Measurements from ENCODE around the gene HOXD9. TPM values are rescaled to one million over a fixed set of nuclear protein-coding genes. Genes with fewer than 3 reads are reported as not detected.

Gene HOXD9
- total and polyA plus RNA-seq, 5 donors from 2014 or later, result not detected

- H3K27me3 Mint-ChIP-seq, result peaks cover 88% of the 10 kb centered on the region
- H3K4me1 ChIP-seq (ENCODE audit: control insufficient read depth, insufficient read depth, low read length, poor library complexity, severe bottlenecking), result peaks cover 39% of the 10 kb centered on the region
- H3K9me3 ChIP-seq (ENCODE audit: control insufficient read depth in 2 of 2, low read length in 2 of 2), result peaks cover 4 to 15% of the 10 kb centered on the region in 2 experiments
- no peak within 1 kb of the TSS for H3K4me3 ChIP-seq (ENCODE audit: low read depth, low read length)
- H3K9me3 Mint-ChIP-seq, result peaks cover 0 to 23% (median 2%) of the 10 kb centered on the region in 7 donors
- H3K27ac ChIP-seq (ENCODE audit: insufficient read depth, low read length, poor library complexity, severe bottlenecking), result no peak within 1 kb of the TSS
- no peaks in the 10 kb centered on the region for H3K36me3 ChIP-seq (ENCODE audit: control insufficient read depth, insufficient read depth, low read length)
- H3K36me3 Mint-ChIP-seq, result no peaks in the 10 kb centered on the region
- H3K4me1 Mint-ChIP-seq, result peaks cover 11 to 42% (median 24%) of the 10 kb centered on the region in 4 donors
- peaks cover 60% of the 10 kb centered on the region for H3K27me3 ChIP-seq (ENCODE audit: control insufficient read depth, insufficient read depth, low read length)
- peak within 1 kb of the TSS; percentile 27 to 85 (median 75) for H3K4me3 Mint-ChIP-seq
- DNase-seq, result peak in 1 of 3 donors; percentile 36
- ATAC-seq (ENCODE audit: low read depth in 2 of 2), result no peak
- peak within 1 kb of the TSS in 2 of 3 donors; percentile 32 to 73 for H3K27ac Mint-ChIP-seq
These were observed 6.7 kb downstream of the HOXD9 start, which contains the start of gene HOXD8 for GRCh38 chr2:176128982-176129796. HOXD8 (plus strand) TSS chr2:176129705; CDS start chr2:176130367, 662 bp downstream.

GRCh38 chr2:176129813-176130146 is 7.3 kb downstream of the HOXD9 start:
- peak overlapping the region in 2 of 4 donors; percentile 33 to 71 for H3K4me3 Mint-ChIP-seq
- H3K27ac Mint-ChIP-seq, result no peak overlapping the region
- H3K36me3 ChIP-seq (ENCODE audit: control insufficient read depth, insufficient read depth, low read length), result no peaks in the 10 kb centered on the region
- peaks cover 6 to 16% of the 10 kb centered on the region in 2 experiments for H3K9me3 ChIP-seq (ENCODE audit: control insufficient read depth in 2 of 2, low read length in 2 of 2)
- no peak overlapping the region for H3K4me3 ChIP-seq (ENCODE audit: low read depth, low read length)
- DNase-seq, result no peak
- ATAC-seq (ENCODE audit: low read depth in 2 of 2), result peak in 1 of 2 donors; percentile 13
- H3K27me3 ChIP-seq (ENCODE audit: control insufficient read depth, insufficient read depth, low read length), result peaks cover 62% of the 10 kb centered on the region
- H3K27ac ChIP-seq (ENCODE audit: insufficient read depth, low read length, poor library complexity, severe bottlenecking), result no peak overlapping the region
- peaks cover 88% of the 10 kb centered on the region for H3K27me3 Mint-ChIP-seq
- peaks cover 39% of the 10 kb centered on the region for H3K4me1 ChIP-seq (ENCODE audit: control insufficient read depth, insufficient read depth, low read length, poor library complexity, severe bottlenecking)
- H3K36me3 Mint-ChIP-seq, result no peaks in the 10 kb centered on the region
- peaks cover 11 to 42% (median 24%) of the 10 kb centered on the region in 4 donors for H3K4me1 Mint-ChIP-seq
- peaks cover 0 to 23% (median 2%) of the 10 kb centered on the region in 7 donors for H3K9me3 Mint-ChIP-seq

GRCh38 chr2:176130147-176130956 is 7.8 kb downstream of the HOXD9 start:
- H3K27ac Mint-ChIP-seq, result peak overlapping the region in 1 of 3 donors; percentile 18
- peaks cover 11 to 43% (median 25%) of the 10 kb centered on the region in 4 donors for H3K4me1 Mint-ChIP-seq
- Histone ChIP-seq H3K27ac (ENCODE audit: insufficient read depth, low read length, poor library complexity, severe bottlenecking) (no peak overlapping the region), H3K36me3 (ENCODE audit: control insufficient read depth, insufficient read depth, low read length) (no peaks in the 10 kb centered on the region), H3K4me3 (ENCODE audit: low read depth, low read length) (peak overlapping the region; percentile 30), H3K9me3 (ENCODE audit: control insufficient read depth in 2 of 2, low read length in 2 of 2) (peaks cover 6 to 16% of the 10 kb centered on the region in 2 experiments), H3K4me1 (ENCODE audit: control insufficient read depth, insufficient read depth, low read length, poor library complexity, severe bottlenecking) (peaks cover 39% of the 10 kb centered on the region), H3K27me3 (ENCODE audit: control insufficient read depth, insufficient read depth, low read length) (peaks cover 64% of the 10 kb centered on the region)
- H3K9me3 Mint-ChIP-seq, result peaks cover 0 to 23% (median 2%) of the 10 kb centered on the region in 7 donors
- H3K27me3 Mint-ChIP-seq, result peaks cover 88% of the 10 kb centered on the region
- ATAC-seq (ENCODE audit: low read depth in 2 of 2) (peak in 1 of 2 donors; percentile 23), DNase-seq (peak in 1 of 3 donors; percentile 10)
- H3K36me3 Mint-ChIP-seq, result no peaks in the 10 kb centered on the region
- peak overlapping the region; percentile 69 to 84 (median 75) for H3K4me3 Mint-ChIP-seq

GRCh38 chr2:176130957-176131847 is 8.7 kb downstream of the HOXD9 start:
- Mint-ChIP-seq H3K4me1 (peaks cover 11 to 52% (median 29%) of the 10 kb centered on the region in 4 donors), H3K4me3 (peak overlapping the region; percentile 69 to 84 (median 75)), H3K36me3 (no peaks in the 10 kb centered on the region), H3K9me3 (peaks cover 0 to 21% (median 2%) of the 10 kb centered on the region in 7 donors), H3K27me3 (peaks cover 88% of the 10 kb centered on the region), H3K27ac (peak overlapping the region in 2 of 3 donors; percentile 18 to 83)
- peak overlapping the region; percentile 30 for H3K4me3 ChIP-seq (ENCODE audit: low read depth, low read length)
- ATAC-seq (ENCODE audit: low read depth in 2 of 2) (no peak), DNase-seq (no peak)
- H3K27ac ChIP-seq (ENCODE audit: insufficient read depth, low read length, poor library complexity, severe bottlenecking), result no peak overlapping the region
- H3K27me3 ChIP-seq (ENCODE audit: control insufficient read depth, insufficient read depth, low read length), result peaks cover 64% of the 10 kb centered on the region
- no peaks in the 10 kb centered on the region for H3K36me3 ChIP-seq (ENCODE audit: control insufficient read depth, insufficient read depth, low read length)
- peaks cover 6 to 21% of the 10 kb centered on the region in 2 experiments for H3K9me3 ChIP-seq (ENCODE audit: control insufficient read depth in 2 of 2, low read length in 2 of 2)
- H3K4me1 ChIP-seq (ENCODE audit: control insufficient read depth, insufficient read depth, low read length, poor library complexity, severe bottlenecking), result peaks cover 44% of the 10 kb centered on the region

DNA sequence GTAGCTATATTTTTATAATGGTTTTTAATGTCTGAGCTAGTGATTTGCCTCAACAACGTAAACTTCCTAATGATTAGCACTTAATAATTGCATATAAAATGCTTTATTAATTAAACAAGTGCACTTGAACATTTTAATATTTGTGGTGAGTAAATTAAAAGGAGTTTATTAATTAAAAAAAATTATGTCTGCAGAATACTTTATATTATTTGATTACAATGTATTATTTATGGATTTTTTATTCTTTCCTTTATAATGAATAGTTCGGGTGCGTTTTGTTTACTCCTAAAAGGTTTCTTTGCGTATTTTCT is 9.3 kb downstream of the HOXD9 start:
- H3K27ac Mint-ChIP-seq, result peak overlapping the region in 1 of 3 donors; percentile 23

DNA sequence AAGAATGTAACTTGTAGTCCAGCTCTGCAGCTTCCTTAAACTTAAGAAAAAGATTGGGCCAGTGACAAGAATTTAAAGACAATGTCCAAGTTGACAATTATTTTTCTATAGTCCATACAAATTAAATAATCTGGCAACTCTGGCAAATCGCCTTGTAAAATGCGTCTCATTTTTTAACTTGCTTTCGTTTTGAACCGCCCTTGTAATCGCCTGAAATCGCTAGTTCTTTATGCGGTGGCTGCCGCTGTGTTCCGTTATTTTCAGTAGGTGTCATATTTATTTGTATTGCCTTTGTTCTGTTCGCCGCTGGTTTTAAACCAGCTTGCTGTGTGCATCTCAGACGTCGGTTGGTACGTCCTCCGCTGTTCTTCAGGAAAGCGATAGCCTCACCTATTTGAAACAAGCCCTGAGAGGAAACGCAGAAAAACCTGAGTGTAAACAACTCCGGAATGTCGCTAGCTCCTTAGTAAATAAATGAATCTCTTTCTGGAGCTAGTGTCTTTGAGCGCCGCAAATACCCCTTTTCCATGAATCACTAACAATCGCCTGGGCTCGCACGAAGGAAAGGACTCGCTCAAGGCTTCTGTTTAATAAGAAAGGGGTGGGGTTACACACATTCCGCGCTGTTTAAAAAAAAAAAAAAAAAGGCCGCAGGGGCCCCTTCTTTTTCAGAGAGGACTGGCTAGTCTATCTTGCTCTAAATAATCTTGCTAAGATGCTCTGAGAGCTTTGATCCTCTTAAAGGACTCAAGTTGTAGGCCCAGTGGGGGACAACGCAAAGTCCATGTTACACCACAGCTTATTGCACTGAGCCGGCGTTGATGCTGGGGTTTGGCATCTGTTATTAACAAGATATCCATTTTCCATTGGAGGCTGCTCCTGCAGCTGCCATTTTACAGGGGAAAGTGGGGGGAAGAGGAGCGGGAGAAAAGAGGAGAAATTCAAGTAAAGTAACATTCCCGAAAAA is 10.0 kb downstream of the HOXD9 start:
- Mint-ChIP-seq H3K27ac (peak overlapping the region in 2 of 3 donors; percentile 14 to 23), H3K4me3 (peak overlapping the region; percentile 55 to 89 (median 85)), H3K27me3 (peaks cover 85% of the 10 kb centered on the region), H3K36me3 (no peaks in the 10 kb centered on the region), H3K9me3 (peaks cover 0 to 25% (median 2%) of the 10 kb centered on the region in 7 donors), H3K4me1 (peaks cover 5 to 59% (median 28%) of the 10 kb centered on the region in 4 donors)
- H3K4me3 ChIP-seq (ENCODE audit: low read depth, low read length), result peak overlapping the region; percentile 60
- no peak for ATAC-seq (ENCODE audit: low read depth in 2 of 2)
- peaks cover 55% of the 10 kb centered on the region for H3K4me1 ChIP-seq (ENCODE audit: control insufficient read depth, insufficient read depth, low read length, poor library complexity, severe bottlenecking)
- DNase-seq, result peak in 1 of 3 donors; percentile 39
- H3K36me3 ChIP-seq (ENCODE audit: control insufficient read depth, insufficient read depth, low read length), result no peaks in the 10 kb centered on the region
- no peak overlapping the region for H3K27ac ChIP-seq (ENCODE audit: insufficient read depth, low read length, poor library complexity, severe bottlenecking)
- H3K9me3 ChIP-seq (ENCODE audit: control insufficient read depth in 2 of 2, low read length in 2 of 2), result peaks cover 6 to 21% of the 10 kb centered on the region in 2 experiments
- H3K27me3 ChIP-seq (ENCODE audit: control insufficient read depth, insufficient read depth, low read length), result peaks cover 59% of the 10 kb centered on the region

More for the DNA sequence above, 9.3 kb downstream of the HOXD9 start:
- Histone ChIP-seq H3K4me3 (ENCODE audit: low read depth, low read length) (peak overlapping the region; percentile 60), H3K4me1 (ENCODE audit: control insufficient read depth, insufficient read depth, low read length, poor library complexity, severe bottlenecking) (peaks cover 50% of the 10 kb centered on the region), H3K36me3 (ENCODE audit: control insufficient read depth, insufficient read depth, low read length) (no peaks in the 10 kb centered on the region), H3K27me3 (ENCODE audit: control insufficient read depth, insufficient read depth, low read length) (peaks cover 59% of the 10 kb centered on the region), H3K9me3 (ENCODE audit: control insufficient read depth in 2 of 2, low read length in 2 of 2) (peaks cover 6 to 21% of the 10 kb centered on the region in 2 experiments), H3K27ac (ENCODE audit: insufficient read depth, low read length, poor library complexity, severe bottlenecking) (no peak overlapping the region)
- ATAC-seq (ENCODE audit: low read depth in 2 of 2) (no peak), DNase-seq (no peak)
- Mint-ChIP-seq H3K27me3 (peaks cover 85% of the 10 kb centered on the region), H3K9me3 (peaks cover 0 to 22% (median 2%) of the 10 kb centered on the region in 7 donors), H3K36me3 (no peaks in the 10 kb centered on the region), H3K4me3 (peak overlapping the region in 3 of 4 donors; percentile 69 to 89 (median 83)), H3K4me1 (peaks cover 10 to 54% (median 28%) of the 10 kb centered on the region in 4 donors)
